H7 (cell line): Measurements from ENCODE around the gene ABCC12. TPM values are rescaled to one million over a fixed set of nuclear protein-coding genes. Genes with fewer than 3 reads are reported as not detected.
"Not testable (repeated sequence)": the region's sequence is repeated elsewhere in the genome, so short reads cannot be mapped to it uniquely, and the experiment has no call there.

Experiments
- DNase-seq: peaks from one replicate; pipeline ENCODE4 v3.0.0; 2012
- H3K27me3 ChIP-seq: 2 replicates; pipeline ENCODE4 v1.6.0; 2011; ENCODE audit warnings: mild to moderate bottlenecking, low read length; ENCODE audit not compliant: control insufficient read depth, insufficient read depth
- H3K36me3 ChIP-seq: replicated peaks from 2 replicates; pipeline ENCODE4 v1.5.1; 2011; ENCODE audit warnings: low read length; ENCODE audit not compliant: control insufficient read depth, insufficient read depth
- H3K4me3 ChIP-seq: 2 replicates; pipeline ENCODE4 v1.5.1; 2011; ENCODE audit warnings: low read depth, mild to moderate bottlenecking, control low read depth, low read length, moderate library complexity; ENCODE audit not compliant: insufficient read depth
- total RNA-seq: library from RNA; depleted of rRNA; stranded (reverse); fragments of >200 nt; shearing (Covaris generic); gene quantifications from 2 replicates; pipeline ENCODE4 v1.2.3, GENCODE V29; 2014; rRNA removed

ABCC12 gene
- total RNA-seq = not detected in 2 replicates

GRCh38 chr16:48155926-48156789 lies at the start of gene ABCC12:
Gene ABCC12, minus strand, starts transcription at chr16:48155993. Its CDS starts 9,569 bp downstream, at chr16:48146424.
- Histone ChIP-seq H3K27me3 (peaks cover 7% of the 10 kb centered on the region), H3K36me3 (no peaks in the 10 kb centered on the region), H3K4me3 (no peak within 1 kb of the TSS)
- DNase-seq = no peak

GRCh38 chr16:48204825-48205151 lies 49.0 kb upstream of the ABCC12 start:
- Histone ChIP-seq H3K4me3 (no peak overlapping the region), H3K36me3 (no peaks in the 10 kb centered on the region), H3K27me3 (no peaks in the 10 kb centered on the region)
- no peak for DNase-seq

GRCh38 chr16:48203974-48204824 lies 48.4 kb upstream of the ABCC12 start:
- no peaks in the 10 kb centered on the region for H3K36me3 ChIP-seq
- no peak overlapping the region for H3K4me3 ChIP-seq
- H3K27me3 ChIP-seq = no peaks in the 10 kb centered on the region
- DNase-seq = no peak

- DNase-seq = no peak
- H3K4me3 ChIP-seq = no peak overlapping the region
- H3K36me3 ChIP-seq = no peaks in the 10 kb centered on the region
- no peaks in the 10 kb centered on the region for H3K27me3 ChIP-seq
Measured at GRCh38 chr16:48201515-48202201, 45.9 kb upstream of the ABCC12 start.

- H3K36me3 ChIP-seq = no peaks in the 10 kb centered on the region
- no peak overlapping the region for H3K4me3 ChIP-seq
- no peaks in the 10 kb centered on the region for H3K27me3 ChIP-seq
- no peak for DNase-seq
Measured at GRCh38 chr16:48197294-48197693, 41.5 kb upstream of the ABCC12 start.

- H3K27me3 ChIP-seq = no peaks in the 10 kb centered on the region; the same call in 1 of the 2 replicates
- H3K36me3 ChIP-seq = no peaks in the 10 kb centered on the region
- H3K4me3 ChIP-seq = no peak overlapping the region
- DNase-seq = no peak
Measured at GRCh38 chr16:48194828-48195556, 39.2 kb upstream of the ABCC12 start.

- no peak for DNase-seq
- H3K27me3 ChIP-seq = no peaks in the 10 kb centered on the region; the same call in 1 of the 2 replicates
- H3K4me3 ChIP-seq = no peak overlapping the region
- no peaks in the 10 kb centered on the region for H3K36me3 ChIP-seq
Measured at GRCh38 chr16:48193846-48194245, 38.1 kb upstream of the ABCC12 start.

GRCh38 chr16:48188449-48189102 lies 32.8 kb upstream of the ABCC12 start:
- Histone ChIP-seq H3K36me3 (no peaks in the 10 kb centered on the region), H3K27me3 (no peaks in the 10 kb centered on the region; the same call in 1 of the 2 replicates), H3K4me3 (no peak overlapping the region)
- DNase-seq = no peak

- Histone ChIP-seq H3K27me3 (no peaks in the 10 kb centered on the region; the same call in 1 of the 2 replicates), H3K4me3 (no peak overlapping the region), H3K36me3 (no peaks in the 10 kb centered on the region)
- DNase-seq = no peak
Measured at GRCh38 chr16:48187779-48188178, 32.0 kb upstream of the ABCC12 start.

- no peak for DNase-seq
- H3K4me3 ChIP-seq = no peak overlapping the region
- no peaks in the 10 kb centered on the region for H3K27me3 ChIP-seq
- H3K36me3 ChIP-seq = no peaks in the 10 kb centered on the region
Measured at GRCh38 chr16:48184681-48185080, 28.9 kb upstream of the ABCC12 start.

GRCh38 chr16:48182979-48183537 lies 27.3 kb upstream of the ABCC12 start:
- Histone ChIP-seq H3K27me3 (no peaks in the 10 kb centered on the region), H3K4me3 (no peak overlapping the region), H3K36me3 (no peaks in the 10 kb centered on the region)
- no peak for DNase-seq

- not testable (repeated sequence) for DNase-seq, H3K27me3 ChIP-seq
Measured at GRCh38 chr16:48181746-48182520, 26.1 kb upstream of the ABCC12 start.

More at GRCh38 chr16:48181746-48182520, 26.1 kb upstream of the ABCC12 start:
- not testable (repeated sequence) for H3K36me3 ChIP-seq, H3K4me3 ChIP-seq
